ENCODE measurements around the gene RGMA. TPM values are rescaled to one million over a fixed set of nuclear protein-coding genes. Genes with fewer than 3 reads are reported as not detected.

Gene RGMA
- total and polyA plus RNA-seq, 2 experiments from 2014 or later, result 2.5 to 2.7 TPM

GRCh38 chr15:93091465-93091864 is 2.5 kb upstream of the RGMA start:
- 87% methylated on average over 11 of the region's 11 CpGs for WGBS (ENCODE audit: low lambda C conversion rate, missing lambda C conversion rate)
- peaks cover 49% of the 10 kb centered on the region for H3K27me3 ChIP-seq
- no peak overlapping the region for H2AFZ ChIP-seq
- H3K36me3 ChIP-seq (replicated peaks; ENCODE audit: insufficient read depth, low read depth), result no peaks in the 10 kb centered on the region
- DNase-seq (ENCODE audit: low spot score), result no peak
- H3K4me1 ChIP-seq (ENCODE audit: insufficient read depth), result peaks cover 4% of the 10 kb centered on the region
- no peaks in the 10 kb centered on the region for H3K9me2 ChIP-seq (replicated peaks; ENCODE audit: insufficient read depth)
- no peaks in the 10 kb centered on the region for H4K20me1 ChIP-seq (ENCODE audit: insufficient read depth, poor library complexity, severe bottlenecking)
- H3K27ac ChIP-seq, result no peak overlapping the region
- H3K4me3 ChIP-seq, result no peak overlapping the region
- H3K9me3 ChIP-seq (ENCODE audit: low read depth), result no peaks in the 10 kb centered on the region
- H3K79me2 ChIP-seq, result no peaks in the 10 kb centered on the region
- H3K4me2 ChIP-seq, result no peak overlapping the region
- TF ChIP-seq EZH2phosphoT487 (IDR thresholded peaks at IDR 0.05; ENCODE audit: low read depth, severe bottlenecking, unreplicated experiment) (no peak), EZH2 (IDR thresholded peaks at IDR 0.05; ENCODE audit: borderline replicate concordance) (no peak), CTCF (IDR thresholded peaks at IDR 0.05; ENCODE audit: poor library complexity) (no peak)

- H3K27me3 ChIP-seq, result peaks cover 66% of the 10 kb centered on the region
- WGBS (ENCODE audit: low lambda C conversion rate, missing lambda C conversion rate), result 10% methylated on average over 29 of the region's 29 CpGs
- H3K79me2 ChIP-seq, result no peaks in the 10 kb centered on the region
- no peak overlapping the region for H2AFZ ChIP-seq
- H3K9me3 ChIP-seq (ENCODE audit: low read depth), result no peaks in the 10 kb centered on the region
- H3K4me1 ChIP-seq (ENCODE audit: insufficient read depth), result peaks cover 4% of the 10 kb centered on the region
- peak overlapping the region; percentile 94 for H3K4me2 ChIP-seq
- no peak overlapping the region for H3K27ac ChIP-seq
- no peaks in the 10 kb centered on the region for H4K20me1 ChIP-seq (ENCODE audit: insufficient read depth, poor library complexity, severe bottlenecking)
- H3K4me3 ChIP-seq, result no peak overlapping the region
- no peaks in the 10 kb centered on the region for H3K9me2 ChIP-seq (replicated peaks; ENCODE audit: insufficient read depth)
- no peaks in the 10 kb centered on the region for H3K36me3 ChIP-seq (replicated peaks; ENCODE audit: insufficient read depth, low read depth)
- DNase-seq (ENCODE audit: low spot score), result no peak
- TF ChIP-seq EZH2 (IDR thresholded peaks at IDR 0.05; ENCODE audit: borderline replicate concordance) (peak; percentile 78), CTCF (IDR thresholded peaks at IDR 0.05; ENCODE audit: poor library complexity) (no peak), EZH2phosphoT487 (IDR thresholded peaks at IDR 0.05; ENCODE audit: low read depth, severe bottlenecking, unreplicated experiment) (peak; percentile 10)
Measured at GRCh38 chr15:93089727-93090305, 805 bp upstream of the RGMA start.

- H3K4me3 ChIP-seq, result peak overlapping the region; percentile 49
- DNase-seq (ENCODE audit: low spot score), result peak; percentile 55
- H4K20me1 ChIP-seq (ENCODE audit: insufficient read depth, poor library complexity, severe bottlenecking), result no peaks in the 10 kb centered on the region
- peaks cover 4% of the 10 kb centered on the region for H3K4me1 ChIP-seq (ENCODE audit: insufficient read depth)
- under 1% methylated on average over 75 of the region's 85 CpGs for WGBS (ENCODE audit: low lambda C conversion rate, missing lambda C conversion rate)
- no peaks in the 10 kb centered on the region for H3K36me3 ChIP-seq (replicated peaks; ENCODE audit: insufficient read depth, low read depth)
- no peaks in the 10 kb centered on the region for H3K9me2 ChIP-seq (replicated peaks; ENCODE audit: insufficient read depth)
- H3K4me2 ChIP-seq, result peak overlapping the region; percentile 94
- H3K9me3 ChIP-seq (ENCODE audit: low read depth), result no peaks in the 10 kb centered on the region
- H2AFZ ChIP-seq, result peak overlapping the region; percentile 44
- TF ChIP-seq CTCF (IDR thresholded peaks at IDR 0.05; ENCODE audit: poor library complexity) (no peak), EZH2phosphoT487 (IDR thresholded peaks at IDR 0.05; ENCODE audit: low read depth, severe bottlenecking, unreplicated experiment) (no peak), EZH2 (IDR thresholded peaks at IDR 0.05; ENCODE audit: borderline replicate concordance) (no peak)
- no peaks in the 10 kb centered on the region for H3K79me2 ChIP-seq
- H3K27ac ChIP-seq, result no peak overlapping the region
- peaks cover 77% of the 10 kb centered on the region for H3K27me3 ChIP-seq
Measured at GRCh38 chr15:93088200-93088980, 621 bp downstream of the RGMA start.
